HepG2 (cell line): ENCODE data around the gene ZNF341.

Experiments
- ARNT ChIP-seq: fragments of 450-650 bp; IDR thresholded peaks from 2 replicates; pipeline ENCODE4 v1.6.1; 2017
- DZIP1 ChIP-seq: sonication (generic); formaldehyde crosslinking; IDR thresholded peaks from 2 replicates; pipeline ENCODE4 v1.5.0; 2020; ENCODE audit warnings: mild to moderate bottlenecking, missing genetic modification reagents
- POLR2A ChIP-seq, 2 experiments: IDR thresholded peaks; 2 replicates each; pipeline ENCODE4 v1.6.1; 2011; ENCODE audit warnings: low read depth in 2 of 2, low read length in 2 of 2, mild to moderate bottlenecking in 1 of 2, moderate library complexity in 1 of 2; ENCODE audit not compliant: insufficient read depth in 1 of 2
- RFX5 ChIP-seq: IDR thresholded peaks from 2 replicates; pipeline ENCODE4 v1.6.1; 2011; ENCODE audit warnings: low read depth, low read length, improper control_type of control experiment
- ZC3H13 ChIP-seq: sonication (generic); formaldehyde crosslinking; IDR thresholded peaks from 2 replicates; pipeline ENCODE4 v1.8.1; 2023; ENCODE audit warnings: mild to moderate bottlenecking, missing genetic modification reagents, moderate library complexity
- ZNF766 ChIP-seq: sonication (generic); formaldehyde crosslinking; IDR thresholded peaks from 2 replicates; pipeline ENCODE4 v1.5.0; 2020; ENCODE audit warnings: missing genetic modification reagents, borderline replicate concordance
- ZNF768 ChIP-seq: sonication (generic); formaldehyde crosslinking; IDR thresholded peaks from 2 replicates; pipeline ENCODE4 v1.4.0; 2020; ENCODE audit warnings: missing genetic modification reagents

- no peak for TF ChIP-seq POLR2A (IDR thresholded peaks at IDR 0.05; ENCODE audit: insufficient read depth in 1 of 2, low read depth in 2 of 2, low read length in 2 of 2)
- TF ChIP-seq ZC3H13 (CRISPR knock-in tag): no peak
- no peak for TF ChIP-seq ZNF768 (CRISPR knock-in tag)
- no peak for TF ChIP-seq RFX5
- no peak for TF ChIP-seq DZIP1 (CRISPR knock-in tag)
- TF ChIP-seq ZNF766 (CRISPR knock-in tag): no peak
- no peak for TF ChIP-seq ARNT
Observed at GRCh38 chr20:33716498-33716897, 15.3 kb upstream of the ZNF341 start.
